ENCODE measurements around the gene VSIG10. TPM values are rescaled to one million over a fixed set of nuclear protein-coding genes. Genes with fewer than 3 reads are reported as not detected.

VSIG10 gene
- total RNA-seq, 1 experiment from 2014 or later, result 97.4 TPM

- Histone ChIP-seq H3K27ac (ENCODE audit: insufficient read length, low read depth, low read length) (no peak overlapping the region), H3K4me1 (ENCODE audit: insufficient read depth, low read length) (peaks cover 3% of the 10 kb centered on the region; the same call in 1 of the 2 replicates), H4K5ac (ENCODE audit: insufficient read length, low read depth, low read length) (no peak overlapping the region), H4K8ac (replicated peaks; ENCODE audit: insufficient read length, low read depth, low read length) (no peak overlapping the region), H3K9ac (ENCODE audit: extremely low read depth, insufficient read length, low read length) (no peak overlapping the region), H3K27me3 (ENCODE audit: insufficient read depth, low read length) (no peaks in the 10 kb centered on the region), H3K79me2 (ENCODE audit: insufficient read depth, low read length) (peaks cover 2% of the 10 kb centered on the region; the same call in 1 of the 2 replicates), H2BK20ac (ENCODE audit: low read depth, low read length, poor library complexity, severe bottlenecking) (no peak overlapping the region), H3K9me3 (ENCODE audit: control insufficient read depth, low read depth, low read length) (no peaks in the 10 kb centered on the region), H2AK5ac (ENCODE audit: insufficient read length, low read length) (no peak overlapping the region), H3K4ac (ENCODE audit: low read depth, low read length) (no peak overlapping the region), H4K91ac (ENCODE audit: insufficient read length, low read depth, low read length) (no peak overlapping the region), H3K79me1 (ENCODE audit: insufficient read depth, low read depth, low read length, poor library complexity, severe bottlenecking) (no peaks in the 10 kb centered on the region), H2BK5ac (ENCODE audit: insufficient read length, low read length) (no peak overlapping the region), H2BK120ac (ENCODE audit: low read depth, low read length, poor library complexity, severe bottlenecking) (no peak overlapping the region), H3K56ac (ENCODE audit: insufficient read length, low read depth, low read length) (no peak overlapping the region), H3K4me2 (ENCODE audit: insufficient read depth, insufficient read length, low read length) (no peak overlapping the region), H2AFZ (ENCODE audit: low read length) (no peak overlapping the region), H3T11ph (ENCODE audit: low read length) (no peak overlapping the region), H3K23ac (ENCODE audit: insufficient read length, low read depth, low read length) (no peak overlapping the region), H4K20me1 (ENCODE audit: control insufficient read depth, insufficient read depth, insufficient read length) (no peaks in the 10 kb centered on the region), H3K14ac (ENCODE audit: insufficient read depth, low read length) (no peak overlapping the region), H3K18ac (ENCODE audit: insufficient read length, low read depth, low read length) (no peak overlapping the region), H3K23me2 (ENCODE audit: insufficient read length, low read depth, low read length, poor library complexity, severe bottlenecking) (peaks cover 24% of the 10 kb centered on the region), H2BK15ac (ENCODE audit: low read depth, low read length) (no peak overlapping the region), H2BK12ac (ENCODE audit: insufficient read length, low read depth, low read length) (no peak overlapping the region)
- DNase-seq, result peak; percentile 51
- Mint-ChIP-seq H3K4me3 (peak overlapping the region in 1 of 2 experiments; percentile 50; a peak in 2 of 5 replicates), H3K4me1 (peaks cover 31 to 38% of the 10 kb centered on the region in 2 experiments), H3K27ac (peak overlapping the region in 2 of 3 experiments; percentile 85; a peak in 6 of 7 replicates), H3K9me3 (no peaks in the 10 kb centered on the region), H3K36me3 (ENCODE audit: insufficient read depth in 1 of 3, low read depth in 3 of 3) (peaks cover 18 to 42% (median 26%) of the 10 kb centered on the region in 3 experiments; a peak in 6 of 7 replicates), H3K27me3 (ENCODE audit: low read depth) (no peaks in the 10 kb centered on the region; the same call in 1 of the 2 replicates)
- TF ChIP-seq CTCF (conservative IDR thresholded peaks at IDR 0.05), result peak; percentile 55
- no CpG with 5 or more reads among the region's 2 CpGs for WGBS (ENCODE audit: extremely low coverage, insufficient read length, low lambda C conversion rate)
Measured at GRCh38 chr12:118064608-118065007, 39.2 kb downstream of the VSIG10 start.

Data from H9 (cell line).